GM23338 (cell line): ENCODE data around the gene ZYG11B. TPM values are rescaled to one million over a fixed set of nuclear protein-coding genes. Genes with fewer than 3 reads are reported as not detected.

Experiments
- ATAC-seq: fragments of 200-7000 bp; cut with Tn5 transposase; 3 replicates; pipeline ENCODE4 v1.9.1; 2020
- DNase-seq: peaks from one replicate; pipeline ENCODE4 v3.0.0-alpha.2; 2015; ENCODE audit warnings: low spot score
- H2AFZ ChIP-seq: fragments of 200-600 bp; sonication (generic); 2 replicates; pipeline ENCODE4 v1.8.0; 2016; ENCODE audit warnings: antibody characterized with exemption, mild to moderate bottlenecking, moderate library complexity
- H3F3A ChIP-seq: fragments of 200-600 bp; sonication (generic); replicated peaks from 2 replicates; pipeline ENCODE4 v1.8.0; 2017; ENCODE audit warnings: antibody characterized with exemption, mixed run types, low read depth
- H3K27ac ChIP-seq: fragments of 200-600 bp; sonication (generic); 2 replicates; pipeline ENCODE4 v1.6.1; 2016; ENCODE audit warnings: low read depth
- H3K27me3 ChIP-seq: fragments of 200-600 bp; sonication (generic); 2 replicates; pipeline ENCODE4 v1.8.0; 2016; ENCODE audit warnings: mild to moderate bottlenecking, mixed run types, moderate library complexity; ENCODE audit not compliant: insufficient read depth
- H3K36me3 ChIP-seq: fragments of 200-600 bp; sonication (generic); 2 replicates; pipeline ENCODE4 v1.8.0; 2016; ENCODE audit warnings: mild to moderate bottlenecking; ENCODE audit not compliant: insufficient read depth
- H3K4me1 ChIP-seq: fragments of 200-600 bp; sonication (generic); 2 replicates; pipeline ENCODE4 v1.8.0; 2016; ENCODE audit warnings: mild to moderate bottlenecking, moderate library complexity; ENCODE audit not compliant: insufficient read depth
- H3K4me2 ChIP-seq: fragments of 200-600 bp; sonication (generic); 2 replicates; pipeline ENCODE4 v1.7.1; 2017; ENCODE audit warnings: mixed run types
- H3K4me3 ChIP-seq: fragments of 200-600 bp; sonication (generic); 2 replicates; pipeline ENCODE4 v1.6.1; 2016; ENCODE audit warnings: mixed run types
- H3K79me2 ChIP-seq: fragments of 200-600 bp; sonication (generic); replicated peaks from 2 replicates; pipeline ENCODE4 v1.8.0; 2017; ENCODE audit warnings: mild to moderate bottlenecking; ENCODE audit not compliant: insufficient read depth
- H3K9me2 ChIP-seq: fragments of 200-600 bp; sonication (generic); 2 replicates; pipeline ENCODE4 v1.8.0; 2017; ENCODE audit not compliant: insufficient read depth
- H4K20me1 ChIP-seq: fragments of 200-600 bp; sonication (generic); replicated peaks from 2 replicates; pipeline ENCODE4 v1.8.0; 2017; ENCODE audit warnings: mild to moderate bottlenecking; ENCODE audit not compliant: insufficient read depth
- H3K27ac Mint-ChIP-seq: 2 replicates; pipeline ENCODE4 v1.8.0; 2020; ENCODE audit warnings: inconsistent platforms, mild to moderate bottlenecking, moderate library complexity, mixed read lengths
- H3K27me3 Mint-ChIP-seq: 3 replicates; pipeline ENCODE4 v1.8.0; 2022; ENCODE audit warnings: low read depth, mild to moderate bottlenecking, moderate library complexity, mixed read lengths, inconsistent platforms; ENCODE audit not compliant: insufficient read depth, poor library complexity
- H3K36me3 Mint-ChIP-seq: 3 replicates; pipeline ENCODE4 v1.8.0; 2021; ENCODE audit warnings: low read depth, mild to moderate bottlenecking, inconsistent platforms, moderate library complexity, mixed read lengths
- H3K4me1 Mint-ChIP-seq: 3 replicates; pipeline ENCODE4 v1.8.0; 2020; ENCODE audit warnings: mild to moderate bottlenecking, inconsistent platforms, mixed read lengths
- H3K4me3 Mint-ChIP-seq: 3 replicates; pipeline ENCODE4 v1.8.0; 2021; ENCODE audit warnings: moderate library complexity, mild to moderate bottlenecking, inconsistent platforms, mixed read lengths
- H3K9me3 Mint-ChIP-seq: 3 replicates; pipeline ENCODE4 v1.8.0; 2020; ENCODE audit warnings: moderate library complexity, mild to moderate bottlenecking, inconsistent platforms, mixed read lengths
- CREB1 ChIP-seq: fragments of 250-450 bp; sonication (Bioruptor Pico); IDR thresholded peaks from 2 replicates; pipeline ENCODE4 v1.5.0; 2020; ENCODE audit warnings: low read depth, mild to moderate bottlenecking, moderate library complexity
- CTCF ChIP-seq, 2 experiments: fragments of 200-600 bp in 1 of 2; sonication (generic) in 1 of 2; conservative IDR thresholded peaks; 2 replicates each; pipeline versions ENCODE4 v1.5.1 to v1.6.1; 2016 to 2017; ENCODE audit warnings: antibody characterized with exemption in 2 of 2, low read depth in 2 of 2, mild to moderate bottlenecking in 2 of 2, moderate library complexity in 1 of 2
- ETS1 ChIP-seq: IDR thresholded peaks from 2 replicates; pipeline ENCODE4 v1.6.1; 2016; ENCODE audit warnings: antibody characterized with exemption
- EZH2 ChIP-seq: fragments of 200-600 bp; sonication (generic); IDR thresholded peaks from one replicate; pipeline ENCODE4 v1.8.0; 2017; ENCODE audit warnings: antibody characterized with exemption, mild to moderate bottlenecking, low read depth; ENCODE audit not compliant: unreplicated experiment
- EZH2phosphoT487 ChIP-seq: fragments of 200-600 bp; sonication (generic); IDR thresholded peaks from one replicate; pipeline ENCODE4 v1.8.1; 2018; ENCODE audit warnings: antibody characterized with exemption; ENCODE audit not compliant: unreplicated experiment
- JUNB ChIP-seq: IDR thresholded peaks from one replicate; pipeline ENCODE4 v1.6.1; 2016; ENCODE audit warnings: antibody characterized with exemption; ENCODE audit not compliant: unreplicated experiment
- NANOG ChIP-seq: IDR thresholded peaks from 2 replicates; pipeline ENCODE4 v1.6.1; 2016; ENCODE audit warnings: antibody characterized with exemption, borderline replicate concordance
- POLR2AphosphoS5 ChIP-seq: IDR thresholded peaks from 2 replicates; pipeline ENCODE4 v1.6.1; 2016; ENCODE audit warnings: antibody characterized with exemption, low read depth
- REST ChIP-seq: IDR thresholded peaks from one replicate; pipeline ENCODE4 v1.6.1; 2018; ENCODE audit warnings: antibody characterized with exemption; ENCODE audit not compliant: unreplicated experiment
- STAT1 ChIP-seq: IDR thresholded peaks from one replicate; pipeline ENCODE4 v1.6.1; 2016; ENCODE audit warnings: antibody characterized with exemption; ENCODE audit not compliant: unreplicated experiment
- ZNF114 ChIP-seq: fragments of 250-450 bp; sonication (Bioruptor Pico); IDR thresholded peaks from 2 replicates; pipeline ENCODE4 v1.5.0; 2020; ENCODE audit warnings: mild to moderate bottlenecking, moderate library complexity
- ZNF331 ChIP-seq: fragments of 250-450 bp; sonication (Bioruptor Pico); IDR thresholded peaks from 2 replicates; pipeline ENCODE4 v1.5.0; 2020; ENCODE audit warnings: low read depth, mild to moderate bottlenecking, moderate library complexity
- polyA plus RNA-seq: library from polyadenylated mRNA; unstranded; fragments of >200 nt; fragmentation: Nextera tagmentation; extraction: Ambion mirVana; gene quantifications from 2 replicates; pipeline ENCODE4 v1.2.1, GENCODE V29; 2016
- total RNA-seq: library from RNA; depleted of rRNA; stranded (reverse); fragments of >200 nt; shearing (Covaris generic); gene quantifications from 2 replicates; pipeline ENCODE4 v1.2.3, GENCODE V29; 2014

The ZYG11B gene
- total and polyA plus RNA-seq, 2 experiments from 2014 or later = 7.8 to 42.3 TPM

- no peak for TF ChIP-seq CTCF (conservative IDR thresholded peaks at IDR 0.05; ENCODE audit: low read depth in 2 of 2)
- TF ChIP-seq STAT1 = no peak
- no peak for TF ChIP-seq CREB1 (CRISPR knock-in tag)
- no peak for TF ChIP-seq NANOG
These were observed 69.2 kb downstream of the ZYG11B start (continued) for GRCh38 chr1:52795464-52795863.

GRCh38 chr1:52798331-52798730 is 72.1 kb downstream of the ZYG11B start:
- Mint-ChIP-seq H3K9me3 (no peaks in the 10 kb centered on the region), H3K4me1 (no peaks in the 10 kb centered on the region), H3K36me3 (peaks cover 7% of the 10 kb centered on the region), H3K4me3 (no peak overlapping the region), H3K27ac (no peak overlapping the region), H3K27me3 (no peaks in the 10 kb centered on the region)
- Histone ChIP-seq H3K9me2 (no peaks in the 10 kb centered on the region), H3K4me1 (no peaks in the 10 kb centered on the region), H3K27me3 (no peaks in the 10 kb centered on the region), H4K20me1 (0 out of 2 replicates have a peak, but pooled peaks cover 2% of the 10 kb centered on the region), H3K36me3 (peaks cover 5% of the 10 kb centered on the region; the same call in 1 of the 2 replicates), H3K4me2 (no peak overlapping the region), H3K27ac (no peak overlapping the region), H3F3A (peaks cover 7% of the 10 kb centered on the region; the same call in 1 of the 2 replicates), H2AFZ (no peak overlapping the region), H3K79me2 (no peaks in the 10 kb centered on the region), H3K4me3 (no peak overlapping the region)
- no peak for TF ChIP-seq ZNF331 (CRISPR knock-in tag)
- TF ChIP-seq NANOG = no peak
- TF ChIP-seq REST = no peak
- TF ChIP-seq ETS1 = no peak
- no peak for TF ChIP-seq CTCF (conservative IDR thresholded peaks at IDR 0.05; ENCODE audit: low read depth in 2 of 2)
- TF ChIP-seq POLR2AphosphoS5 = no peak
- no peak for TF ChIP-seq EZH2
- TF ChIP-seq ZNF114 (CRISPR knock-in tag) = no peak
- TF ChIP-seq CREB1 (CRISPR knock-in tag) = no peak
- no peak for TF ChIP-seq EZH2phosphoT487
- no peak for TF ChIP-seq JUNB
- DNase-seq = no peak
- no peak for ATAC-seq
